ENCODE data around the gene EPHB1.

EPHB1 gene

GRCh38 chr3:134976948-134977347 is 181.9 kb downstream of the EPHB1 start:
- DNase-seq (ENCODE audit: insufficient read length, low spot score) (no peak), FAIRE-seq (no peak)
- TF ChIP-seq PAX5 (IDR thresholded peaks at IDR 0.05; ENCODE audit: insufficient read depth, low read length, severe bottlenecking) = no peak
- TF ChIP-seq TAF1 (IDR thresholded peaks at IDR 0.05; ENCODE audit: low read depth, low read length) = no peak
- TF ChIP-seq SPI1 (IDR thresholded peaks at IDR 0.05; ENCODE audit: low read depth, low read length) = no peak
- TF ChIP-seq POLR2A (IDR thresholded peaks at IDR 0.05; ENCODE audit: low read depth, low read length) = no peak
- TF ChIP-seq POU2F2 (IDR thresholded peaks at IDR 0.05; ENCODE audit: low read depth, low read length) = no peak
- TF ChIP-seq POLR2AphosphoS5 (IDR thresholded peaks at IDR 0.05; ENCODE audit: low read depth, low read length) = no peak

DNA sequence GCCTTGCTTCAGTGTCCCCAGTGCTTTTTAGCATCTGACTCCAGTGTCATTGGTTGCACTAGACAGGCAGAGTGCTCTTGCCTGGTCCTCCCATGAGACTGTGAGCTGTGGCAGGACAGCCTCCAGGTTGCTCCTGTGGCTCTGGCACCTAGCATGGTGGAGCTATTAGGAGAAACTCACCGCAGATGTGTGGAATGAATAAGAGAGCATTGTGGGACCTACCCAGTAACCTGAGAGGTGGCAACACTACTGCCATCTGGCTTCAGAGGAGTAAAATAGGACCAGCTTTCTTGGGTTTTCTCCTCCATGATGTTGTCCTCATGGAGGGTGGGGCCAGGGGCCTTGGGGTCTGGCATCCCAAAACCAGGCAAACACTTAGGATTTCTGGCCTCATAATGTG is 183.6 kb downstream of the EPHB1 start:
- FAIRE-seq = no peak
- TF ChIP-seq TAF1 (IDR thresholded peaks at IDR 0.05; ENCODE audit: low read depth, low read length) (no peak), POU2F2 (IDR thresholded peaks at IDR 0.05; ENCODE audit: low read depth, low read length) (no peak), POLR2AphosphoS5 (IDR thresholded peaks at IDR 0.05; ENCODE audit: low read depth, low read length) (no peak), SPI1 (IDR thresholded peaks at IDR 0.05; ENCODE audit: low read depth, low read length) (no peak), PAX5 (IDR thresholded peaks at IDR 0.05; ENCODE audit: insufficient read depth, low read length, severe bottlenecking) (no peak), POLR2A (IDR thresholded peaks at IDR 0.05; ENCODE audit: low read depth, low read length) (no peak)
- no peak for DNase-seq (ENCODE audit: insufficient read length, low spot score)

DNA sequence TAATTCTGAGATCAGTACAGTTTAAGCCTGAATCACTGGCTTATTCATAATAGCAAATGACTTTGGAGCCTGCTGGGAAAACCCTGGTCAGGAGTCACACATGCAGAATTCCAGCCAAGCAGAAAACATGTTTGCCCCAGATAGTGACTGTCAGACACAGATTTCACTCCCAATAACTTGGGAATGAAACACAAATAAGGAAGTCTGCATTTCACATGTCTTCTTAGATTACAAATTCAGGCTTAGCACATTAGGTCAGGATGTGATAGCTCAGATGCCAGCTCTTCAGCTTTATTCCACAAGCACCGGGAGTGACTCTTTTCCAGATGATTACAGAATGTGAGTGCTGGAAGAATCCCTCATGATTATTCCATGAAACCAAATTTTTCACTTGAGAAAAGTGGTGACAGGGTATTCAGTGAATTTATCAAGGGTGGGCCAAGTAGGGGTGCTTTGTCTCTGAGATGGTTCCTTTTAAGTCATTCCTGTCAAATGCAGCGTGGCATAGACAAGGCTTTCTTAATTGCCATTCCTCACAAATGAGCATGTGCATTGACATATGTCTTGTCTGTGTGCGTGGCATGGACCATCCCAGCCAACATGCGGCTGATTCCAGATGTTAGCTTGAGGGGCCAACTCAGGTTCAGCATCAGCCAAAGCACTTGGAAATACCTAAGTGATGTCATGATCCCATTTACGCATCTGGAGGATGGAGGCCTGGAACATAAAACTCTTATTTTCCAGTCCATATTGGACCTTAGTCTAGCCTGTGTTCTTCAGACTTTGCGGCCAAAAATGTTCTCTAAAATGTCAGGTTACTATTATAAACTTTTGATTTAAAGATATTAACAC is 191.0 kb downstream of the EPHB1 start:
- no peak for FAIRE-seq
- TF ChIP-seq PAX5 (IDR thresholded peaks at IDR 0.05; ENCODE audit: insufficient read depth, low read length, severe bottlenecking) (no peak), POLR2AphosphoS5 (IDR thresholded peaks at IDR 0.05; ENCODE audit: low read depth, low read length) (no peak), TAF1 (IDR thresholded peaks at IDR 0.05; ENCODE audit: low read depth, low read length) (no peak), POU2F2 (IDR thresholded peaks at IDR 0.05; ENCODE audit: low read depth, low read length) (no peak), SPI1 (IDR thresholded peaks at IDR 0.05; ENCODE audit: low read depth, low read length) (no peak), POLR2A (IDR thresholded peaks at IDR 0.05; ENCODE audit: low read depth, low read length) (no peak)
- DNase-seq (ENCODE audit: insufficient read length, low spot score) = no peak

DNA sequence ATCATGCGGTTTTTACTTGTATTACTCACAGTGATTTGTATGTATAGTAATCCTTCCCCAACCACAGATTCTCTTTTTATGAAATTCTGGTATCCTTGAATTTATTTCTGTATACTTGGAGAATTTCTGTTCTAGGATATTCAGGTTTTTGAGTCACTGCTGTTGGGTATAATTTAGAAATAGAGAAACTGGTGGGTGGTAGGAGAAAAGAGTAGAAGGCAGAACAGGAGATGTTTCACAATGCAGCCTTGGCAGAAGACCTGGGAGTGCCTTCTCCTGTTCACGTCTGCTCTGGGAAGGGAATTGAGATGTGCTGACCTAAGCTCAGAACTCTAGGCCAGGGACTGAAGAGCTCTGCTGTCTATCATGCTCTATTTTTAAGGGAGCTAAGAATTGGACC is 193.6 kb downstream of the EPHB1 start:
- no peak for FAIRE-seq
- no peak for DNase-seq (ENCODE audit: insufficient read length, low spot score)
- no peak for TF ChIP-seq POLR2A (IDR thresholded peaks at IDR 0.05; ENCODE audit: low read depth, low read length)
- no peak for TF ChIP-seq POU2F2 (IDR thresholded peaks at IDR 0.05; ENCODE audit: low read depth, low read length)
- no peak for TF ChIP-seq POLR2AphosphoS5 (IDR thresholded peaks at IDR 0.05; ENCODE audit: low read depth, low read length)
- TF ChIP-seq TAF1 (IDR thresholded peaks at IDR 0.05; ENCODE audit: low read depth, low read length) = no peak
- TF ChIP-seq PAX5 (IDR thresholded peaks at IDR 0.05; ENCODE audit: insufficient read depth, low read length, severe bottlenecking) = no peak
- no peak for TF ChIP-seq SPI1 (IDR thresholded peaks at IDR 0.05; ENCODE audit: low read depth, low read length)

GRCh38 chr3:134991003-134991402 is 195.9 kb downstream of the EPHB1 start:
- DNase-seq (ENCODE audit: insufficient read length, low spot score) = no peak
- no peak for FAIRE-seq

GRCh38 chr3:134991472-134992010 is 196.5 kb downstream of the EPHB1 start:
- DNase-seq (ENCODE audit: insufficient read length, low spot score) = no peak
- no peak for TF ChIP-seq POLR2A (IDR thresholded peaks at IDR 0.05; ENCODE audit: low read depth, low read length)
- no peak for TF ChIP-seq TAF1 (IDR thresholded peaks at IDR 0.05; ENCODE audit: low read depth, low read length)
- no peak for TF ChIP-seq PAX5 (IDR thresholded peaks at IDR 0.05; ENCODE audit: insufficient read depth, low read length, severe bottlenecking)
- TF ChIP-seq POLR2AphosphoS5 (IDR thresholded peaks at IDR 0.05; ENCODE audit: low read depth, low read length) = no peak
- TF ChIP-seq SPI1 (IDR thresholded peaks at IDR 0.05; ENCODE audit: low read depth, low read length) = no peak
- TF ChIP-seq POU2F2 (IDR thresholded peaks at IDR 0.05; ENCODE audit: low read depth, low read length) = no peak
- no peak for FAIRE-seq

More at GRCh38 chr3:134991003-134991402, 195.9 kb downstream of the EPHB1 start:
- TF ChIP-seq POU2F2 (IDR thresholded peaks at IDR 0.05; ENCODE audit: low read depth, low read length) = no peak
- no peak for TF ChIP-seq SPI1 (IDR thresholded peaks at IDR 0.05; ENCODE audit: low read depth, low read length)
- no peak for TF ChIP-seq POLR2A (IDR thresholded peaks at IDR 0.05; ENCODE audit: low read depth, low read length)
- no peak for TF ChIP-seq TAF1 (IDR thresholded peaks at IDR 0.05; ENCODE audit: low read depth, low read length)
- TF ChIP-seq POLR2AphosphoS5 (IDR thresholded peaks at IDR 0.05; ENCODE audit: low read depth, low read length) = no peak
- TF ChIP-seq PAX5 (IDR thresholded peaks at IDR 0.05; ENCODE audit: insufficient read depth, low read length, severe bottlenecking) = no peak

DNA sequence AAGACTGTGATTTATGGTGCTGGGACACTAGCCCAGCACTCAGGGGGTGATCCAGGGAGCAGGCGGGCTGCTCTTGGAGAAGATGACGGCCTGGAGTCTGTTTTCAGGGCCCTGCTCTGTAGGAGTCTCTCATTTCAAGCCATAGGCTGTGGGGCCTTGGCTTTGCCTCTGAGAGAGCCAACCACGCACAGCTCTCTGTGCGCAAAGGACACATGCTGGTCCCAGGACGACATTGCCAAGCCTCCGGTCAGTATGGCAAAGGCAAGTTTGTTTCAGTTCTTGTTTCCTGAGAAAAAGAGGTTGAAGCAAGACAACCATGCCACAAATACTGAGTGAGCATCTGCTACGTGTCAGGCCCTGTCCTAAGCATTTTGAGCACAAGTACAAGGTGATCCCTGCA is 197.1 kb downstream of the EPHB1 start:
- DNase-seq (ENCODE audit: insufficient read length, low spot score) = no peak
- TF ChIP-seq SPI1 (IDR thresholded peaks at IDR 0.05; ENCODE audit: low read depth, low read length) = no peak
- no peak for TF ChIP-seq POLR2A (IDR thresholded peaks at IDR 0.05; ENCODE audit: low read depth, low read length)
- TF ChIP-seq POU2F2 (IDR thresholded peaks at IDR 0.05; ENCODE audit: low read depth, low read length) = no peak
- no peak for TF ChIP-seq TAF1 (IDR thresholded peaks at IDR 0.05; ENCODE audit: low read depth, low read length)
- no peak for FAIRE-seq

- FAIRE-seq = no peak
- TF ChIP-seq SPI1 (IDR thresholded peaks at IDR 0.05; ENCODE audit: low read depth, low read length) = peak; percentile 16; the same call in 1 of the 2 replicates
- TF ChIP-seq POLR2A (IDR thresholded peaks at IDR 0.05; ENCODE audit: low read depth, low read length) = no peak
- no peak for DNase-seq (ENCODE audit: insufficient read length, low spot score)
These were observed 197.5 kb downstream of the EPHB1 start for GRCh38 chr3:134992586-134992985.

GRCh38 chr3:134993011-134993410 is 198.0 kb downstream of the EPHB1 start:
- DNase-seq (ENCODE audit: insufficient read length, low spot score) (no peak), FAIRE-seq (no peak)
- TF ChIP-seq PAX5 (IDR thresholded peaks at IDR 0.05; ENCODE audit: insufficient read depth, low read length, severe bottlenecking) (no peak), TAF1 (IDR thresholded peaks at IDR 0.05; ENCODE audit: low read depth, low read length) (no peak), SPI1 (IDR thresholded peaks at IDR 0.05; ENCODE audit: low read depth, low read length) (no peak), POLR2A (IDR thresholded peaks at IDR 0.05; ENCODE audit: low read depth, low read length) (no peak), POU2F2 (IDR thresholded peaks at IDR 0.05; ENCODE audit: low read depth, low read length) (no peak), POLR2AphosphoS5 (IDR thresholded peaks at IDR 0.05; ENCODE audit: low read depth, low read length) (no peak)

All from GM12891 (cell line).